Transverse colon (tissue), 4 donors: ENCODE results near the gene MBNL1.

Source experiments
- EP300 ChIP-seq: sonication (generic); formaldehyde crosslinking; IDR thresholded peaks from one replicate; pipeline ENCODE4 v1.6.1; 2017; ENCODE audit warnings: antibody characterized with exemption, low read depth
- POLR2A ChIP-seq: fragments of 450-650 bp; IDR thresholded peaks from one replicate; pipeline ENCODE4 v1.6.1; 2016; ENCODE audit warnings: antibody characterized with exemption, mild to moderate bottlenecking, moderate library complexity
- POLR2AphosphoS5 ChIP-seq, 3 donors: sonication (generic); formaldehyde crosslinking; IDR thresholded peaks; one replicate each; pipeline ENCODE4 v1.6.1; 2016; ENCODE audit warnings: antibody characterized with exemption in 3 of 3
- TF ChIP-seq, protein P1 (sequence below), 5 experiments: fragments of 200-600 bp in 3 of 5; fragments of 450-650 bp in 2 of 5; sonication (generic) in 3 of 5; IDR thresholded peaks; 1 replicate in 2 of 5; 2 replicates in 3 of 5; pipeline ENCODE4 v1.5.1; 2016 to 2017; ENCODE audit warnings: antibody characterized with exemption in 5 of 5, inconsistent platforms in 3 of 5, mild to moderate bottlenecking in 2 of 5, moderate library complexity in 1 of 5

DNA sequence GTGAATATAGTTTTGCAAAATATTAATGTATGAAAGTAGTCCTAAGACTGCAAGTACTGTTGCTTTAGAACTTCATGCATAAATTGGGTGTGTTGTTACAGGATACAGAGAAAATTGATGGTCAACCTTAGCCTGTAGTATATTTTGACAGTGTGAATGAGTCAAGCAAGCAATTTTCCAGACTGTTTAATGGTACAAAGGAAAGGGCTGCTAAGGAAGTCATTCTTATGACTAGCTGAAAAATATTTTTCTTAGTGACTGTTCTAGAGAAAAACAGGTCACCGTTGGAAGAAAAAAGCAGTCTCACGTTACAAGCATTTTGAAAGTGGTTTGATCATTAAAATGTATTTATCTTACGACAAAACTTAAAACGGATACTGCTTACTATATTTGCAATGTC lies 49.2 kb downstream of the MBNL1 start:
- TF ChIP-seq POLR2A (no peak), POLR2AphosphoS5 (IDR thresholded peaks at IDR 0.05) (peak in 1 of 3 donors; percentile 10), EP300 (no peak)
- TF ChIP-seq, protein P1, sequence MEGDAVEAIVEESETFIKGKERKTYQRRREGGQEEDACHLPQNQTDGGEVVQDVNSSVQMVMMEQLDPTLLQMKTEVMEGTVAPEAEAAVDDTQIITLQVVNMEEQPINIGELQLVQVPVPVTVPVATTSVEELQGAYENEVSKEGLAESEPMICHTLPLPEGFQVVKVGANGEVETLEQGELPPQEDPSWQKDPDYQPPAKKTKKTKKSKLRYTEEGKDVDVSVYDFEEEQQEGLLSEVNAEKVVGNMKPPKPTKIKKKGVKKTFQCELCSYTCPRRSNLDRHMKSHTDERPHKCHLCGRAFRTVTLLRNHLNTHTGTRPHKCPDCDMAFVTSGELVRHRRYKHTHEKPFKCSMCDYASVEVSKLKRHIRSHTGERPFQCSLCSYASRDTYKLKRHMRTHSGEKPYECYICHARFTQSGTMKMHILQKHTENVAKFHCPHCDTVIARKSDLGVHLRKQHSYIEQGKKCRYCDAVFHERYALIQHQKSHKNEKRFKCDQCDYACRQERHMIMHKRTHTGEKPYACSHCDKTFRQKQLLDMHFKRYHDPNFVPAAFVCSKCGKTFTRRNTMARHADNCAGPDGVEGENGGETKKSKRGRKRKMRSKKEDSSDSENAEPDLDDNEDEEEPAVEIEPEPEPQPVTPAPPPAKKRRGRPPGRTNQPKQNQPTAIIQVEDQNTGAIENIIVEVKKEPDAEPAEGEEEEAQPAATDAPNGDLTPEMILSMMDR (IDR thresholded peaks at IDR 0.05), result no peak
